ENCODE results near the gene NT5C1B.

- TF ChIP-seq CTCF (conservative IDR thresholded peaks at IDR 0.05) (no peak), EZH2 (IDR thresholded peaks at IDR 0.05; ENCODE audit: low read depth) (no peak)
These were observed 22.2 kb upstream of the NT5C1B start for GRCh38 chr2:18611604-18612003.

Data from PC-9 (cell line).